K562 (cell line): ENCODE data around the gene TEX22. TPM values are rescaled to one million over a fixed set of nuclear protein-coding genes. Genes with fewer than 3 reads are reported as not detected.

Experiments used
- BCOR ChIP-seq: fragments of 450-650 bp; IDR thresholded peaks from 2 replicates; pipeline ENCODE4 v1.6.1; 2016
- ETV5 ChIP-seq: sonication (generic); formaldehyde crosslinking; IDR thresholded peaks from 2 replicates; pipeline ENCODE4 v1.4.0; 2020; ENCODE audit warnings: low read depth, mild to moderate bottlenecking, missing genetic modification reagents
- NFE2L1 ChIP-seq: fragments of 450-650 bp; IDR thresholded peaks from 2 replicates; pipeline ENCODE4 v1.6.1; 2016; ENCODE audit warnings: missing genetic modification characterization, low read depth, mild to moderate bottlenecking, missing compliant biosample characterization, moderate library complexity, borderline replicate concordance
- THRAP3 ChIP-seq: fragments of 450-650 bp; IDR thresholded peaks from 2 replicates; pipeline ENCODE4 v1.6.1; 2016; ENCODE audit warnings: mild to moderate bottlenecking, inconsistent platforms, borderline replicate concordance
- ZBTB1 ChIP-seq: sonication (generic); formaldehyde crosslinking; IDR thresholded peaks from 2 replicates; pipeline ENCODE4 v1.8.1; 2023; ENCODE audit warnings: missing genetic modification reagents, low read depth, mild to moderate bottlenecking, borderline replicate concordance
- ZFPM2 ChIP-seq: fragments of 250-450 bp; sonication (Bioruptor Pico); IDR thresholded peaks from 2 replicates; pipeline ENCODE4 v1.5.1; 2022; ENCODE audit warnings: mild to moderate bottlenecking
- ZNF12 ChIP-seq: sonication (generic); formaldehyde crosslinking; IDR thresholded peaks from 2 replicates; pipeline ENCODE4 v1.4.0; 2020; ENCODE audit warnings: mild to moderate bottlenecking, missing genetic modification reagents
- polyA plus RNA-seq, 8 experiments: library from polyadenylated mRNA; depleted of rRNA in 4 of 8; stranded (reverse) in 5 of 8; unstranded in 3 of 8; fragments of >200 nt; fragmentation: Nextera tagmentation in 2 of 8; fragmentation: Illumina TruSeq in 1 of 8; extraction: Ambion mirVana in 2 of 8; extraction: Trizol in 1 of 8; gene quantifications; 2 replicates each; pipeline versions ENCODE4 v1.2.1 to v1.2.3, GENCODE V29; 2011 to 2014; ENCODE audit warnings: inconsistent platforms in 1 of 8, missing spikeins in 1 of 8
- total RNA-seq, 7 experiments: library from RNA; depleted of rRNA in 6 of 7; stranded (reverse); fragments of >200 nt in 6 of 7; fragmentation: Illumina TruSeq in 2 of 7; extraction: Trizol in 2 of 7; gene quantifications; 2 replicates each; pipeline versions ENCODE4 v1.2.1 to v1.2.3, GENCODE V29; 2011 to 2021; ENCODE audit warnings: low replicate concordance in 1 of 7
- TF ChIP-seq, protein P1 (sequence below): fragments of 450-650 bp; IDR thresholded peaks from 2 replicates; pipeline ENCODE4 v1.6.1; 2017; ENCODE audit warnings: antibody characterized with exemption

TEX22 gene
- total and polyA plus RNA-seq, 9 of the 15 experiments (the other 6 are each of a cell fraction or from before 2014, with no cell fraction given) = 0.04 to 1.7 (median 0.23) TPM; not detected in 2

DNA sequence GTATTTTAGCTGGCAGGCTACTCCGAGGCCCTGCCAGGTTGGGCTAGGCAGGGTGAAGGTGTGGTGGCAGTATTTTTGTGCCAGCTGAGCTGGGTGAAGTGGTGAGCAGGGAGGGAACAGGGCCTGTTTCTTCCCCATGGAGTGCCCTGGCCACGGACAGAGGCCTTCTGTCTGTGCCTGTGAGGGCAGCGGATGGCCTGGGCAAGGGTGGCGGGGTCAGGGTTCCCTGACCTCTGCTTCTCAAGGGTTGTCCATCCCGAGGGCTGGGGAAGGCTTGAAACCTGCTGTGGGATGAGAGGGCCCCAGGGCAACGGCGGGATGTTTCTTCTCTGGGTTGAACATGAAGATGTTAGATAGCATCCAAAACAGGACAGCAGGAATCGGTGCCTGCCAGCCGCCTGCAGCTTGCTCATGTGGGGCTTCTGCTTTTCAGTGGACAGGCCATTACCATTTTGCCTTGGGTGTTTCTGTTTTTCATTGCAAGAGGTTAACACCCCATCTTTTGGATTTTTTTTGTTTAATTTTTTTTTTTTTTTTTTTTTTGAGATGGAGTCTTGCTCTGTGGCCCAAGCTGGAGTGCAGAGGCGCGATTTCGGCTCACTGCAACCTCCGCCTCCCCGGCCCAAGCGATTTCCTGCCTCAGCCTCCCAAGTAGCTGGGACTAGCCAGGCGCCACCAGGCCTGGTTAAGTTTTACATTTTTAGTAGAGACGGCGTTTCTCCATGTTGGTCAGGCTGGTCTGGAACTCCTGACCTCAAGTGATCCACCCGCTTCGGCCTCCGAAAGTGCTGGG, 24.6 kb downstream of the TEX22 start (continued):
- no peak for TF ChIP-seq ZFPM2
- no peak for TF ChIP-seq ZNF12 (CRISPR knock-in tag)
- TF ChIP-seq ETV5 (CRISPR knock-in tag) = no peak
- no peak for TF ChIP-seq NFE2L1
- TF ChIP-seq ZBTB1 (CRISPR knock-in tag) = no peak
- TF ChIP-seq BCOR = no peak
- TF ChIP-seq, protein P1, sequence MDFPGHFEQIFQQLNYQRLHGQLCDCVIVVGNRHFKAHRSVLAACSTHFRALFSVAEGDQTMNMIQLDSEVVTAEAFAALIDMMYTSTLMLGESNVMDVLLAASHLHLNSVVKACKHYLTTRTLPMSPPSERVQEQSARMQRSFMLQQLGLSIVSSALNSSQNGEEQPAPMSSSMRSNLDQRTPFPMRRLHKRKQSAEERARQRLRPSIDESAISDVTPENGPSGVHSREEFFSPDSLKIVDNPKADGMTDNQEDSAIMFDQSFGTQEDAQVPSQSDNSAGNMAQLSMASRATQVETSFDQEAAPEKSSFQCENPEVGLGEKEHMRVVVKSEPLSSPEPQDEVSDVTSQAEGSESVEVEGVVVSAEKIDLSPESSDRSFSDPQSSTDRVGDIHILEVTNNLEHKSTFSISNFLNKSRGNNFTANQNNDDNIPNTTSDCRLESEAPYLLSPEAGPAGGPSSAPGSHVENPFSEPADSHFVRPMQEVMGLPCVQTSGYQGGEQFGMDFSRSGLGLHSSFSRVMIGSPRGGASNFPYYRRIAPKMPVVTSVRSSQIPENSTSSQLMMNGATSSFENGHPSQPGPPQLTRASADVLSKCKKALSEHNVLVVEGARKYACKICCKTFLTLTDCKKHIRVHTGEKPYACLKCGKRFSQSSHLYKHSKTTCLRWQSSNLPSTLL = no peak
- TF ChIP-seq THRAP3 = no peak
